ENCODE measurements around the gene MAD1L1. TPM values are rescaled to one million over a fixed set of nuclear protein-coding genes. Genes with fewer than 3 reads are reported as not detected.

Gene MAD1L1
- total RNA-seq, 1 experiment from 2014 or later: 46.7 TPM

DNA sequence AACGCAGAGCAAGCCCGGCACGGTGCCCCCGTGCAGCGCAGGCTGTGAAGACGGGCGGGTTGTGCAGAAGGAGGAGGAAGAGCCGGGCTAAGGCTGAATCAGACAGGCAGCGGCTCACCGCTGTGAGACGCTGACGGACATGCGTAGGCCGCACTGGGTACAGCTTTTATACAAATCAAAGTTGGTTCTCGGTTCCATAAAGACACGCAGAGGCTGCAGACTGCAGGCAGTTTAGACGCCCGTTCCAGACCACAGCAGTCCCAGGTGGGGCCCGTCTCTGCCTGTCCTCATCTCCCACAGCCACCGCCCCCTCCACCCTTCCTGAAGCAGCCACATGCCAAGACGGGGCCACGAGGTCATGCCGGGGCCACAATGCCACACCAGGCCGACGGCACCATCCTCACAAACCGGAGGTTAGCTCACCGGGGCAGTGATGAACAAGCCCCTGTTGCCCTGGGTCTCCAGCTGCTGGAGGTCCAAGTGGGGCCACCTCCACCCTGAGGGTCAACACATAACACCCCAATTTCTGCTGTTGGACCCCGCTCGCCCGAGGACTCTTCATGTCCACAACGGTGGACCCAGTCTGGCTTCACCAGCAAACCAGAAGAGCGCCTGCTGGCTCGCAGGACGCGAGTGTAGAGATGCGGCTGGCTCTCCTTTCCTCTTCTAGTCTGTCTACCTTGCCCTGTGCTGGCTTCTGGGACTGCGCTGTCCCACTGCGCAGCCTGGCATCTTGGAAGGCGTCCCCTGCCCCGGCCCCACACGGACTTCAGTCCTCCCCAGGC lies 335.5 kb downstream of the MAD1L1 start:
- no peak overlapping the region for H3K4me3 ChIP-seq (ENCODE audit: low read depth, low read length, poor library complexity, severe bottlenecking)
- DNase-seq (ENCODE audit: low spot score): no peak
- BruUV-seq (replicated peaks): no TSS peak
- CTCF ChIA-PET: no interaction called here
- POLR2A ChIA-PET (ENCODE audit: low non-redundant PET): no interaction called here
- no peaks in the 10 kb centered on the region for H3K27me3 ChIP-seq (replicated peaks; ENCODE audit: insufficient read depth, low read depth, low read length, poor library complexity)
- TF ChIP-seq, protein P1, sequence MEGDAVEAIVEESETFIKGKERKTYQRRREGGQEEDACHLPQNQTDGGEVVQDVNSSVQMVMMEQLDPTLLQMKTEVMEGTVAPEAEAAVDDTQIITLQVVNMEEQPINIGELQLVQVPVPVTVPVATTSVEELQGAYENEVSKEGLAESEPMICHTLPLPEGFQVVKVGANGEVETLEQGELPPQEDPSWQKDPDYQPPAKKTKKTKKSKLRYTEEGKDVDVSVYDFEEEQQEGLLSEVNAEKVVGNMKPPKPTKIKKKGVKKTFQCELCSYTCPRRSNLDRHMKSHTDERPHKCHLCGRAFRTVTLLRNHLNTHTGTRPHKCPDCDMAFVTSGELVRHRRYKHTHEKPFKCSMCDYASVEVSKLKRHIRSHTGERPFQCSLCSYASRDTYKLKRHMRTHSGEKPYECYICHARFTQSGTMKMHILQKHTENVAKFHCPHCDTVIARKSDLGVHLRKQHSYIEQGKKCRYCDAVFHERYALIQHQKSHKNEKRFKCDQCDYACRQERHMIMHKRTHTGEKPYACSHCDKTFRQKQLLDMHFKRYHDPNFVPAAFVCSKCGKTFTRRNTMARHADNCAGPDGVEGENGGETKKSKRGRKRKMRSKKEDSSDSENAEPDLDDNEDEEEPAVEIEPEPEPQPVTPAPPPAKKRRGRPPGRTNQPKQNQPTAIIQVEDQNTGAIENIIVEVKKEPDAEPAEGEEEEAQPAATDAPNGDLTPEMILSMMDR (conservative IDR thresholded peaks at IDR 0.05; ENCODE audit: low read depth, low read length): no peak
- TF ChIP-seq EZH2 (IDR thresholded peaks at IDR 0.05; ENCODE audit: borderline replicate concordance, low read depth, low read length, poor library complexity, severe bottlenecking): no peak
- no peaks in the 10 kb centered on the region for H3K36me3 ChIP-seq (ENCODE audit: insufficient read depth, low read length, poor library complexity, severe bottlenecking)
- no peak overlapping the region for H3K27ac ChIP-seq (ENCODE audit: low read depth, low read length, poor library complexity, severe bottlenecking)
- H3K4me1 ChIP-seq (ENCODE audit: insufficient read depth, low read length, poor library complexity, severe bottlenecking): no peaks in the 10 kb centered on the region
- intact Hi-C loops (cut with micrococcal nuclease; ENCODE audit: unreplicated experiment): no loop called here
- no peaks in the 10 kb centered on the region for H3K9me3 ChIP-seq (ENCODE audit: low read depth, low read length, poor library complexity, severe bottlenecking)

DNA sequence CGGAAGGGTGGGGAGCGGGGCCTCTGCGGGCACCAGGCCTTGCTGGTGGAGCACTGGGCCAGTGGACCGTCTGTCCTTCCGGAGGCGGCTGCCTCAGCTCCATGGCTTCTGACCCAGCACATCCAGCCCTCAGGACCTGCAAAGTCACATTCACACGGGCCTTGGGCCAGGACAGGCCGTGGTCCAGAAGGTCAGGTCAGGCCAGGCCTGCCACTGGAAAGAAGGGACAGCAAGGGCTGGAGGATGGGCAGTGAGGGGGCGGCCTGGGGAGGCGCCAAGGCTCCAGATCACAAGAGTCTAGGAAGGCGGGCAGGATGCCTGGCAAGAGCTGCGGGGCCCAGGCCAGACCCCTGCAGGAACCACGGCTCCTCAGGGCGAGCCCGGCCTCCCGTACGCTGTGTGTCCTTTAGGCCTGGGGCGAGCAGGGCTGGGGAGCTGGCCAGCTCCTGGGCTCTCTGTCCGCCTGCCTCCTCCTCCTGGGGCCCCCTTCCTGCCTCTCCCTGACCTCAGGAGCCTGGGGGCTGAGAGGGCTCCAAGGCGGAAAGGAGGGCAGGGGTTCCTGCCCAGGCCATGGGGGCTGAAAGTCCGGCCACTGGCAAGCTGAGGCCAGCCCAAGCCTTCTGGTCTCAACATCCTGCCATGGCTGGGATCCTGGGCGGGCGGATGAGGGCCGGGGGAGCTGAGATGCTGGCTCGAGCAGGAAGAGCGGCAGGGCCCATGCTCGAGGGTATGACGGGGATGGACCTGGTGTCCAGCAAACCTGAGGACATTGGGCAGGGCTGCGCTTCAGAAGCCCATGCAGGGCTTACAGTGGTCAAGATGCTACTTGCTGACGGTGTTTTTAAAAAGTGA lies 336.9 kb downstream of the MAD1L1 start:
- H3K9me3 ChIP-seq (ENCODE audit: low read depth, low read length, poor library complexity, severe bottlenecking): no peaks in the 10 kb centered on the region
- DNase-seq (ENCODE audit: low spot score): no peak
- H3K36me3 ChIP-seq (ENCODE audit: insufficient read depth, low read length, poor library complexity, severe bottlenecking): no peaks in the 10 kb centered on the region
- intact Hi-C loops (cut with micrococcal nuclease; ENCODE audit: unreplicated experiment): no loop called here
- no peaks in the 10 kb centered on the region for H3K4me1 ChIP-seq (ENCODE audit: insufficient read depth, low read length, poor library complexity, severe bottlenecking)
- TF ChIP-seq EZH2 (IDR thresholded peaks at IDR 0.05; ENCODE audit: borderline replicate concordance, low read depth, low read length, poor library complexity, severe bottlenecking): no peak
- TF ChIP-seq, protein P1 (conservative IDR thresholded peaks at IDR 0.05; ENCODE audit: low read depth, low read length): no peak
- POLR2A ChIA-PET (ENCODE audit: low non-redundant PET): no interaction called here
- no peak overlapping the region for H3K4me3 ChIP-seq (ENCODE audit: low read depth, low read length, poor library complexity, severe bottlenecking)
- no TSS peak for BruUV-seq (replicated peaks)
- H3K27me3 ChIP-seq (replicated peaks; ENCODE audit: insufficient read depth, low read depth, low read length, poor library complexity): no peaks in the 10 kb centered on the region
- CTCF ChIA-PET: no interaction called here
- H3K27ac ChIP-seq (ENCODE audit: low read depth, low read length, poor library complexity, severe bottlenecking): no peak overlapping the region

DNA sequence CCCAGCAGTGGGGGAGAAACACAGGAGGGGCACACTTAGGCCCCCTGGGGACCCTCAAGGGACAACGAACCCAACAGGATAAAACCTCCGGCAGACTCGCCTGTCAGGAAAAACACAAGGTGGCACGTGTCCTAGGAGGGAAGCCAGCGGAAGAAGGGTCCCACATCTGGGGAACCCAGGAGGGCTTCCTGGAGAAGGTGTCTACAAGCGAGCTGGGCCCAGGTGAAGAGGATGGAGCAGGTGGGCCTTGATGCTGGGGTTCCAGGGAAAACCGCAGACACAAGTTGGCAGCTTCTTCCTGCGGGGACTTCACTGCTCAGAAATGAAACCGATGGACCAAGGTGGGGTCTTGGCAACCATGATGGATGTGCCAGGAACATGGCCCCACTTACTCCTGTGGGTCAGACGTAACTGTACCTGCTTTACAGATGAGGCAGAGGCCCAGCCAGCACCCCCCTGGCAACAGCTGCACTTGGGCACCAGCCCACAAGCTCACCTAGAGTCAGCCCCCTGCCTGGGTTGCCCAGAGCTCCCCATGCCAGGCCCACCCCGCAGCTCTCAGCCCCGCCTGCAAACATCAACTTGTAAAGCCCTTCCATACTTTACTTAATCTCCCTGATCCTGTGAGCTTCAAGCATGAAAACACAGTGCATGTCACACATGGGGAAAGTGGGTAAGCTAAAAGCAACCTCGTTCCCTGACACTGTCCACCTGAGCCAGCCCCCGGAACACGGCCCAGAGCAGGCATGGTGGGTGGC lies 337.7 kb downstream of the MAD1L1 start:
- no peak overlapping the region for H3K27ac ChIP-seq (ENCODE audit: low read depth, low read length, poor library complexity, severe bottlenecking)
- TF ChIP-seq, protein P1 (conservative IDR thresholded peaks at IDR 0.05; ENCODE audit: low read depth, low read length): no peak
- no peak for TF ChIP-seq EZH2 (IDR thresholded peaks at IDR 0.05; ENCODE audit: borderline replicate concordance, low read depth, low read length, poor library complexity, severe bottlenecking)
- POLR2A ChIA-PET (ENCODE audit: low non-redundant PET): no interaction called here
- no peaks in the 10 kb centered on the region for H3K27me3 ChIP-seq (replicated peaks; ENCODE audit: insufficient read depth, low read depth, low read length, poor library complexity)
- CTCF ChIA-PET: no interaction called here
- H3K9me3 ChIP-seq (ENCODE audit: low read depth, low read length, poor library complexity, severe bottlenecking): no peaks in the 10 kb centered on the region
- no TSS peak for BruUV-seq (replicated peaks)
- no peaks in the 10 kb centered on the region for H3K4me1 ChIP-seq (ENCODE audit: insufficient read depth, low read length, poor library complexity, severe bottlenecking)
- no peak for DNase-seq (ENCODE audit: low spot score)
- intact Hi-C loops (cut with micrococcal nuclease; ENCODE audit: unreplicated experiment): no loop called here
- no peak overlapping the region for H3K4me3 ChIP-seq (ENCODE audit: low read depth, low read length, poor library complexity, severe bottlenecking)
- no peaks in the 10 kb centered on the region for H3K36me3 ChIP-seq (ENCODE audit: insufficient read depth, low read length, poor library complexity, severe bottlenecking)
